ENCODE measurements around the gene GNAI2. TPM values are rescaled to one million over a fixed set of nuclear protein-coding genes. Genes with fewer than 3 reads are reported as not detected.
"Not testable (repeated sequence)": the region's sequence is repeated elsewhere in the genome, so short reads cannot be mapped to it uniquely, and the experiment has no call there.

Gene GNAI2
- total RNA-seq, 2 donors from 2014 or later = 179 to 181 TPM

DNA sequence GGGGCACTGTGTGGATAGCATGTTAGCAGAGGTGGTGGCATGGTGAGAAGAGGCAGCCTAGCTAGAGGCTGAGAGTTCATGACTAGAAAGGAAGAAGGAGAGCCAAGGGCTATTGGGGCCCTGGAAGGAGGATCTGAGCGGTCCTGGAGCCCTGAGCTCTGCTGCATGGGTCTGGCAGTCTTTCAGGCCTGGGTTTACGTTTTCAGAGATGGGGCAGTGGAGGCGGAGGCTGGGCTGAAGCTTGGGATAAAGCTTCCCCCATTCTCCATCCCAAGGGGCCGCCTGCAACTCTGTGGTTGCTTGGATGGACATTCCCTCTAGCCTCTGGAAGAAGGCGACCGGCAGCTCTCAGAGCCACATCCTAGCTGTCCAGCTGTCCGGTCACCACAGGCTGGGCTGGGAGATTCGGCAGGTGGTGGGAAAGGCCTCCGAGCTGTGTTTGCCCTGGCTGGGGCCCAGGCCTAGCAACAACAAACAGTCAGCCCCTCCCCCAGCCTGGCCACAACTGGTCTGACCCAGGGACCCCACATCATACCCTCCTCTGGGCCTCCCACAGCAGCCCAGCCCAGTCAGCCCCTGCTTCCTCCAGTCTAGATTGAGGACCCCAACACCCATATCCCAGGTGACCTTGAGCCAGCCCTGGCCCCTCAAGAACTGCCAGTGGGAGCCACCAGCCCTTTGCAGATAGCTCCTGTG lies 32.7 kb upstream of the GNAI2 start:
- ATAC-seq = no peak
- intact Hi-C loops (cut with DNase I) = no loop called here
- peak; percentile 10 for DNase-seq

GRCh38 chr3:50203809-50204803 lies 31.9 kb upstream of the GNAI2 start:
- DNase-seq (no peak), ATAC-seq (no peak)
- intact Hi-C loops (cut with DNase I) = no loop called here

DNA sequence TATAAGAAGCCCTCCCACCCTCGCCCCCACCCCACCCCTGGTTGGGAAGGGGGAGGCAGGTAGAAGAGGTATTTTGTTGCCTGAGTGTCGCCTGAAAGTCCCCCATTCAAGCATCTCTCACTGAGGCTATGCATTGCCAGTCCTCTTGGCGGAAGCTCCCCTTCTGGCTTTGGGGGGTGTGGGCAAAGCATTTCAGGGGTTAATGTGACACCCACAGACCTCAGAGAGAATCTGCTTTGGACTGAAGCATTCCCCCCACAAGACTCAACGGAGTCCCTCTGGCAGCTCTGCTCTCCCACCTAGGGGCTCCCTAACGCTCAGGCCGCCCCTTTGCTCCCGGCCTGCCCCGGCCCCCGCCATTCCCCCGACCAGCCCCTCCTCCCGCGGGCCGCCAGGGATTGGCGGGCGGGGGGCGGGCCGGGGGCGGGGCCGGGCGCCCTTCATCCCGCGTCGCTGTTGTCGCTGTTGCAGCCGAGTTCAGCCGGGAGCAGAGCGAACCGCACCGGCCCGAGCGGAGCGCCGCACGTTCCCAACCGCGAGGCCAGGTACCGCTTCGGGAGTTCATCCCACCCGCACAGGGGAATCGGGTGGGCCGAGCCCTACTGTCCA lies 31.1 kb upstream of the GNAI2 start, which contains the start of gene SLC38A3:
TSS of gene SLC38A3 (plus strand) at position 468 of the 609 bp plus-strand sequence. CDS start 8,929 bp downstream, outside the sequence.
- intact Hi-C loops (cut with DNase I) = no loop called here
- peak; percentile 78 to 87 for ATAC-seq
- DNase-seq = peak; percentile 27

GRCh38 chr3:50205413-50206276 lies 30.4 kb upstream of the GNAI2 start:
- intact Hi-C loops (cut with DNase I) = no loop called here
- peak; percentile 64 to 78 for ATAC-seq

GRCh38 chr3:50207359-50208042 lies 28.5 kb upstream of the GNAI2 start:
- ATAC-seq = no peak
- intact Hi-C loops (cut with DNase I) = no loop called here
- no peak for DNase-seq

More at GRCh38 chr3:50205413-50206276, 30.4 kb upstream of the GNAI2 start:
- peak; percentile 50 for DNase-seq

GRCh38 chr3:50208677-50209344 lies 27.2 kb upstream of the GNAI2 start:
- intact Hi-C loops (cut with DNase I) = no loop called here
- ATAC-seq (no peak), DNase-seq (no peak)

- DNase-seq (no peak), ATAC-seq (no peak)
- intact Hi-C loops (cut with DNase I) = no loop called here
Observed at GRCh38 chr3:50210176-50210509, 25.9 kb upstream of the GNAI2 start.

DNA sequence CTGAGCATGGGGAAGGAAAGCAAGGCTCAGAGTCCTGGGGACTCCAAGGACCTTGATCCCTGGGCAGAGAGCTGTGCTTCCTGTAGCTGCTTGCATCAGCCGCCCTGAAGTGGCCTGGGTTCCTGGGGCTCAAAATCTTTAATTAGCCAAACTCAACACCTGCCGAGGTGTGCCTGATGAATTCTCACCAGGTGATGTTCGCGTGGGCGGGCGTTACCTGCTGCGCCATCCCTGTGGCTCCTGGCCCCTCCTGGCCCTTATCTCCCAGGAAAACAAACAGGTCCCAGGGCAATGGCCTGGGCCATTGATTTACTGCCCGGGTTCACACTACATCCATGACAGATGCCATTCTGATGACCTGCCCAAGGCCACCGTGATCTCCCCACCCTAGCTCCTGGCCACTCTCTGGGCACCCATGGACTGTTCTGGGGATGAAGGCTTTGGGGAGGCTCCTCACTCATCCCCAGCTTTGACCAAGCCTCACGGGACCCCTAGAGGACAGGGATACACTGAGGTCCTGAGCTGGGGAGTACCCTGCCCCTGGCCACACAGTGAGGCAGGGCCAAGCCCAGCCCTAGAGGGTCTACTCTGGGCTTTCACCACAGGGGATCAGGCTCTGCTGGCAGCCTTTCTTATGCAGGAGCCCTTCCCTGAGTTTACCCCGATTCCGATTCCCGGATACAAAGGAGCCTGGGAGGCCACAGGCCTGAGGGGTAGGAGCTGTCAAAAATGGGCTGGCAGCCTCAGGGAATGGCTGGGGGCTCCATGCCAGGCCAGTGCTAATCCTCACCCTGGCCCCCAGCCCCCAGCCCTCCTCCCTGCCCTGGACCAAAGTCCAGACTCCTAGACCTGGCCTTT lies 25.3 kb upstream of the GNAI2 start:
- DNase-seq = no peak
- intact Hi-C loops (cut with DNase I) = no loop called here
- ATAC-seq = no peak

- DNase-seq; ATAC-seq; intact Hi-C loops (cut with DNase I): not testable (repeated sequence)
Observed at GRCh38 chr3:50211368-50211717, 24.7 kb upstream of the GNAI2 start.

DNA sequence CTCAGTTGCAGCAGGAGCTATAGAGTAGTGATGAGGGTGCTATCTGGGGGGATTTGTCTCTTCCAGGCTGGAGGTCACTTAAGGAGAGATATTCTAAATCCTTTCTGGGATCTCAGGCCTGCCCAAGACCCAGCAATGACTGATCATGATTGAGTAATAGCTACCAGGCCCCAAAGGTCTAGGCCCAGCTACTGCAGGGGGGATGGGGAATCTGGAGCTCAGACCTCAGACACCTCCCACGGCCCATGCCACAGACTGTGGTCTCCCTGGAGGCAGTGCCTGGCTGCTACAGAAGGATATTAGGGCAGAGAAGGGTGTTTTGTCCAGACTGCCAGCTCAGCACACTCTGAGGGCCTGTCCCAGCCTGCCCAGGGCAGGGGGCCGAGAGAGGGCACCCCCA lies 24.1 kb upstream of the GNAI2 start:
- DNase-seq = no peak
- intact Hi-C loops (cut with DNase I) = no loop called here
- no peak for ATAC-seq

DNA sequence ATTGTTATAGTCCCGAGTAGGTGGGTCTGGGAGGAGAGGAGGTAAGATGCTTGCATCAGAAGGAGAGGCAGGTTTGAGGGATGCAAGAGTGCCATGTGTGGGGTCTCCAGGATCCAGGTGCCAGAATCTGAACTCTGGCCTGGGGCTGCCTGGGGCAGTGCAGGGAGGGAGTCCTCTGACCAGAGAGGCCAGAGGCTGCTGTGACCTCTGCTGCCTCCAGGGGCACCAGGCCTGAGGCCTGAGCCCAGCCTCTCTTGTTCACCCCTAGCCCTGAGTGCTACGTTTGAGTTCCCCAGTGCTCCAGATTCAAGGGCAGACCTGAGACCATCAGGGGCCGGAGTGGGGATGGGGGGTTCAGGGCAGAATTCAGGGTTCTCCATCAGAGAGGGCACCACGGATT lies 23.5 kb upstream of the GNAI2 start:
- intact Hi-C loops (cut with DNase I) = no loop called here
- ATAC-seq (no peak), DNase-seq (no peak)

DNA sequence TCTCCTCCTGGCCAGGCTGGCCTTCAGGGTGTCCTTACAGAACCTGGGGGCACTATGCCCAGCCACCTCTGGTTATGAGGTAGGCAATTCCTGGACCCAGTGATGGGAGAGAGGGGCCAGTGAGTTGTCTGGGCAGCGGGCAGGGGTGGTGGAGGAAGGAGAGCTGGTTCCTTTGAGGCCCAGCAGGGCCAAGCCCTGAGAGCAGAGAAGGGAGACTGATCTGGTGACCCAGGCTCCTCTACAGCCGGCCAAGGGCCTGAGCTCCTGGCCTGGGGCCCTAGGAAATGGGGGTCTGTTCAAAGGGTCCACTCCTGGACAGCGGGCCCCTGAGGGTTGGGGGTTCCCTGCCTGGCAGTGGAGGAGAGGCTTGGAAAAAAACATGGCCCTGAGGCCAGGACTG lies 23.0 kb upstream of the GNAI2 start:
- DNase-seq (no peak), ATAC-seq (no peak)
- intact Hi-C loops (cut with DNase I) = no loop called here

DNA sequence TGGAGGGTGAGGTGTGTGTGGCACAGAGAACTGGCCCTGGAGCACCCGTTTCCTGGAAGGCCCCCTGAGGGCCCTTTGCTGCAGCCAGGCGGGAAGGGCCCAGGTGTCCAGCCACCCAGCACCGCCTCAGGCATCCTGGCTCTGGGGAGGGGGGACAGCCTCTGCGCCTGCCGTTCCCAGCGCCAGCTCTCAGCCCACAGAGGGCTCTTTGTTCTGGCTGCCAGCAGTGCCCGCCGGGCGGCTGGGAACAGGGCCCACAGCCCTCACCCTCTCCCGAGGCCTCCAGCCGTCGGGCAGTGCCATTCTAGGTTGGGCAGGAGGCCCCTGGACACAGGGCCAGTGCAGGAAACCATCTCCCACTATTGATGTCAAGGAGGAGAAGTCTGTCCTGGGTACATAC lies 22.6 kb upstream of the GNAI2 start:
- no peak for DNase-seq
- ATAC-seq = no peak
- intact Hi-C loops (cut with DNase I) = no loop called here

- ATAC-seq (no peak), DNase-seq (no peak)
- intact Hi-C loops (cut with DNase I) = no loop called here
Observed at GRCh38 chr3:50214824-50215223, 21.2 kb upstream of the GNAI2 start.

DNA sequence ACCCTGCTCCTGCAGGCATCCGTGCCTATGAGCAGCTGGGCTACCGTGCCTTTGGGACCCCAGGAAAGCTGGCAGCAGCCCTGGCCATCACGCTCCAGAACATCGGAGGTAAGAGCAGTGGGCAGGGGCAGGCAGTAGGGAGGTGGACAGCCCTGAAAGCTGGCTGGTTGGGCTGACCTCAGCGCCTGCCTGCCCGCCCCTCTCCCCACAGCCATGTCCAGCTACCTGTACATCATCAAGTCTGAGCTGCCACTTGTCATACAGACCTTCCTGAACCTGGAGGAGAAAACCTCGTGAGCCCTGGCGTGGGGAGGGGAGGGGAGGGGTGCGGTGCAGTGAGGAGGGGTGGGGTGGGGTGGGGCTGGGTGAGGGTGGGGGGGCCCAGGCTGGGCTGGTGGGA lies 20.5 kb upstream of the GNAI2 start:
- ATAC-seq = no peak
- intact Hi-C loops (cut with DNase I) = no loop called here

DNA sequence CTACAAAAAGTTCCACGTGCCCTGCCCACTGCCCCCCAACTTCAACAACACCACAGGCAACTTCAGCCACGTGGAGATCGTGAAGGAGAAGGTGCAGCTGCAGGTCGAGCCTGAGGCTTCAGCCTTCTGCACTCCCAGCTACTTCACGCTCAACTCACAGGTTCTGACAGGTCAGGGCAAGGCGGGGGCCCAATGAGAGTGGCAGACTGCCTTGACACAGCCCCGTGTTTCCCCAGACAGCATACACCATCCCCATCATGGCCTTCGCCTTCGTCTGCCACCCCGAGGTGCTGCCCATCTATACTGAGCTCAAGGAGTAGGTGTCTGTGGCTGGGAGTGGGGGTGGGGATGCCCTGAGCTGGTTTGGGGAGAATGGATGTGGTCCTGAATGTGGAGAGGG lies 18.3 kb upstream of the GNAI2 start:
- no peak for ATAC-seq
- no peak for DNase-seq
- intact Hi-C loops (cut with DNase I) = no loop called here

More for the DNA sequence above, 20.5 kb upstream of the GNAI2 start:
- no peak for DNase-seq

DNA sequence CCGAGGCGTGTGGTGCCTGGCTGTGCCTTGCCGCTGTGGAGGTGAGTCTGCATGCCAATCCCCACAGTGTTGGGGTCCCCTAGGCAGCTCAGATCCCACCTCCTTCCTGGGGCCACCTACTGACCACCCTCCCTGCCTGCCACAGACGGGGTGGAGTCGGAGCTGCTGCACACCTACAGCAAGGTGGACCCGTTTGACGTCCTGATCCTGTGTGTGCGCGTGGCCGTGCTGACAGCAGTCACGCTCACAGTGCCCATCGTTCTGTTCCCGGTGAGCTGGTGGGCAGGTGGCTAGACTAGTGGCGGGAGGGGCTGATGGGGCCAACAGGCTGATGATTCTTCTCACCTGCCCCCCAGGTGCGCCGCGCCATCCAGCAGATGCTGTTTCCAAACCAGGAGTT lies 17.6 kb upstream of the GNAI2 start:
- DNase-seq = no peak
- intact Hi-C loops (cut with DNase I) = no loop called here
- no peak for ATAC-seq
